GM12878 (cell line): ENCODE data around the gene IQCK. TPM values are rescaled to one million over a fixed set of nuclear protein-coding genes. Genes with fewer than 3 reads are reported as not detected.

ENCODE experiments used
- ATAC-seq: fragments of 200-7000 bp; cut with Tn5 transposase; 3 replicates; pipeline ENCODE4 v1.9.1; 2020; ENCODE audit warnings: mild to moderate bottlenecking, moderate library complexity
- BruUV-seq: library from RNA; stranded (reverse); fragments of 400-500 nt; replicated peaks from 2 replicates; lab custom pipeline; 2021; lab: Mats Ljungman, UMichigan
- CTCF ChIA-PET: fragments of 300-600 bp; sonication (Branson Sonifier 250); formaldehyde crosslinking; extraction: SDS; loops from one replicate; lab custom pipeline; 2021; ENCODE audit warnings: inconsistent platforms; lab: Yijun Ruan, JAX
- POLR2A ChIA-PET: fragments of 350-600 bp; formaldehyde crosslinking; extraction: SDS; loops from one replicate; lab custom pipeline; 2021; ENCODE audit warnings: inconsistent platforms; lab: Charles Lee
- RAD21 ChIA-PET: fragments of 300-600 bp; sonication (Branson Sonifier 250); formaldehyde crosslinking; loops from one replicate; lab custom pipeline; 2023; ENCODE audit warnings: antibody characterized with exemption; ENCODE audit not compliant: unreplicated experiment; lab: Charles Lee
- SMC1A ChIA-PET: fragments of 300-600 bp; sonication (Branson Sonifier 250); formaldehyde crosslinking; loops from one replicate; lab custom pipeline; 2023; ENCODE audit not compliant: unreplicated experiment, uncharacterized antibody; lab: Charles Lee
- DNase-seq: peaks from one replicate; pipeline ENCODE4 v3.0.0-alpha.2; 2011; ENCODE audit warnings: low read depth, low spot score
- FAIRE-seq: peaks from 3 replicates; lab custom pipeline; 2011; peaks lifted over from hg19 to GRCh38; lab: Jason Lieb, UNC
- H2AFZ ChIP-seq: 2 replicates; pipeline ENCODE4 v1.6.0; 2011; ENCODE audit warnings: low read depth, low read length, control low read depth; ENCODE audit not compliant: control insufficient read depth
- H3K27ac ChIP-seq: 2 replicates; pipeline ENCODE4 v1.5.1; 2011; ENCODE audit warnings: control low read depth; ENCODE audit not compliant: control insufficient read depth, insufficient read depth
- H3K27me3 ChIP-seq, 2 experiments: replicated peaks in 1 of 2; 2 replicates each; pipeline versions ENCODE4 v1.6.0 to v1.6.1; 2011; ENCODE audit warnings: low read length in 1 of 2; ENCODE audit not compliant: control insufficient read depth in 2 of 2, insufficient read depth in 2 of 2
- H3K36me3 ChIP-seq, 2 experiments: 2 replicates each; pipeline ENCODE4 v1.5.1; 2011; ENCODE audit warnings: low read length in 1 of 2; ENCODE audit not compliant: control insufficient read depth in 2 of 2, insufficient read depth in 2 of 2
- H3K4me1 ChIP-seq: 2 replicates; pipeline ENCODE4 v1.6.1; 2011; ENCODE audit warnings: mild to moderate bottlenecking, low read length, moderate library complexity, mixed read lengths; ENCODE audit not compliant: control insufficient read depth, insufficient read depth
- H3K4me2 ChIP-seq: 2 replicates; pipeline ENCODE4 v1.6.0; 2011; ENCODE audit warnings: control low read depth; ENCODE audit not compliant: control insufficient read depth, insufficient read depth
- H3K4me3 ChIP-seq: fragments of 200-600 bp; sonication (generic); 2 replicates; pipeline ENCODE4 v1.5.1; 2016
- H3K79me2 ChIP-seq: 2 replicates; pipeline ENCODE4 v1.6.0; 2011; ENCODE audit warnings: low read length; ENCODE audit not compliant: control insufficient read depth, insufficient read depth
- H3K9ac ChIP-seq: 2 replicates; pipeline ENCODE4 v1.8.0; 2011; ENCODE audit warnings: low read length, control low read depth, mixed read lengths; ENCODE audit not compliant: control insufficient read depth, insufficient read depth
- H3K9me3 ChIP-seq: replicated peaks from 3 replicates; pipeline ENCODE4 v1.5.1; 2011; ENCODE audit warnings: mild to moderate bottlenecking, low read length; ENCODE audit not compliant: control insufficient read depth, insufficient read depth
- H4K20me1 ChIP-seq: 2 replicates; pipeline ENCODE4 v1.6.0; 2011; ENCODE audit not compliant: control insufficient read depth, insufficient read depth
- ATF2 ChIP-seq: IDR thresholded peaks from 2 replicates; pipeline ENCODE4 v1.6.1; 2012; ENCODE audit warnings: low read length, inconsistent platforms
- BRCA1 ChIP-seq: IDR thresholded peaks from 2 replicates; pipeline ENCODE4 v1.6.1; 2011; ENCODE audit warnings: low read depth, low read length, improper control_type of control experiment
- FOXK2 ChIP-seq: fragments of 450-650 bp; IDR thresholded peaks from 2 replicates; pipeline ENCODE4 v1.6.1; 2017; ENCODE audit warnings: mild to moderate bottlenecking, moderate library complexity
- GATAD2B ChIP-seq: fragments of 450-650 bp; conservative IDR thresholded peaks from 2 replicates; pipeline ENCODE4 v1.6.1; 2017; ENCODE audit warnings: low read depth, mild to moderate bottlenecking, moderate library complexity
- JUND ChIP-seq: IDR thresholded peaks from 2 replicates; pipeline ENCODE4 v1.6.1; 2012; ENCODE audit warnings: low read depth, mild to moderate bottlenecking, low read length, improper control_type of control experiment, moderate library complexity
- MYB ChIP-seq: fragments of 150-350 bp; IDR thresholded peaks from 2 replicates; pipeline ENCODE4 v1.6.1; 2014; ENCODE audit warnings: mild to moderate bottlenecking, low read depth, low read length, borderline replicate concordance
- NR2C1 ChIP-seq: fragments of 450-650 bp; IDR thresholded peaks from 2 replicates; pipeline ENCODE4 v1.6.1; 2017; ENCODE audit warnings: antibody characterized with exemption, mild to moderate bottlenecking, moderate library complexity
- POLR2AphosphoS5 ChIP-seq: IDR thresholded peaks from 2 replicates; pipeline ENCODE4 v1.6.1; 2011; ENCODE audit warnings: mild to moderate bottlenecking, low read length, inconsistent platforms
- RAD21 ChIP-seq: IDR thresholded peaks from 2 replicates; pipeline ENCODE4 v1.6.1; 2011; ENCODE audit warnings: mild to moderate bottlenecking, low read depth, low read length, moderate library complexity; ENCODE audit not compliant: insufficient read depth
- RFX5 ChIP-seq: IDR thresholded peaks from 2 replicates; pipeline ENCODE4 v1.6.1; 2011; ENCODE audit warnings: low read depth, low read length, improper control_type of control experiment
- RUNX3 ChIP-seq: IDR thresholded peaks from 2 replicates; pipeline ENCODE4 v1.6.1; 2012; ENCODE audit warnings: low read length, inconsistent platforms
- SMARCA5 ChIP-seq: fragments of 450-650 bp; IDR thresholded peaks from 2 replicates; pipeline ENCODE4 v1.6.1; 2017; ENCODE audit warnings: mild to moderate bottlenecking
- SP1 ChIP-seq: IDR thresholded peaks from one replicate; pipeline ENCODE4 v1.6.1; 2011; ENCODE audit warnings: low read depth, low read length
- STAT3 ChIP-seq: IDR thresholded peaks from 2 replicates; pipeline ENCODE4 v1.6.1; 2011; ENCODE audit warnings: low read depth, low read length, improper control_type of control experiment
- ZNF217 ChIP-seq: fragments of 450-650 bp; IDR thresholded peaks from 2 replicates; pipeline ENCODE4 v1.6.1; 2017; ENCODE audit warnings: antibody characterized with exemption, mild to moderate bottlenecking
- ZNF24 ChIP-seq: fragments of 450-650 bp; IDR thresholded peaks from 2 replicates; pipeline ENCODE4 v1.6.1; 2017; ENCODE audit warnings: antibody characterized with exemption, mild to moderate bottlenecking
- ZNF274 ChIP-seq: IDR thresholded peaks from one replicate; pipeline ENCODE4 v1.8.0; 2011; ENCODE audit not compliant: insufficient read length, insufficient read depth
- ZNF622 ChIP-seq: fragments of 450-650 bp; IDR thresholded peaks from 2 replicates; pipeline ENCODE4 v1.6.1; 2017; ENCODE audit warnings: mild to moderate bottlenecking, inconsistent platforms
- WGBS: methylation state at CpG from one replicate; pipeline ENCODE4 v1.1.6; 2016; ENCODE audit warnings: low lambda C conversion rate; ENCODE audit not compliant: insufficient replicate concordance, insufficient coverage; ENCODE audit errors: missing lambda C conversion rate; 5-methylcytosine and 5-hydroxymethylcytosine counted together
- in situ Hi-C: fragments of 300-500 bp; cut with MboI; formaldehyde crosslinking; loops from 9 replicates; pipeline ENCODE4 v1.14.3; 2018; ENCODE audit warnings: mixed read lengths
- intact Hi-C: fragments of 100-400 bp; cut with micrococcal nuclease; formaldehyde crosslinking; loops from one replicate; pipeline ENCODE4 v1.14.2; 2022; ENCODE audit not compliant: unreplicated experiment
- polyA plus RNA-seq, 11 experiments: library from polyadenylated mRNA; depleted of rRNA in 4 of 11; unstranded in 6 of 11; stranded (reverse) in 5 of 11; fragments of >200 nt; fragmentation: Nextera tagmentation in 4 of 11; fragmentation: Illumina TruSeq in 1 of 11; extraction: Ambion mirVana in 4 of 11; extraction: Trizol in 1 of 11; gene quantifications; 1 replicate in 1 of 11; 2 replicates in 10 of 11; pipeline versions ENCODE4 v1.2.1 to v1.2.3, GENCODE V29; 2011 to 2016; ENCODE audit warnings: inconsistent platforms in 2 of 11, missing spikeins in 2 of 11, low read depth in 1 of 11
- total RNA-seq, 4 experiments: library from RNA; depleted of rRNA in 3 of 4; stranded (reverse); fragments of >200 nt in 3 of 4; fragmentation: Illumina TruSeq in 1 of 4; extraction: Trizol in 1 of 4; gene quantifications; 2 replicates each; pipeline versions ENCODE4 v1.2.1 to v1.2.3, GENCODE V29; 2013 to 2021
- TF ChIP-seq, protein P1 (sequence below): IDR thresholded peaks from 2 replicates; pipeline ENCODE4 v1.6.1; 2012; ENCODE audit warnings: improper control_type of control experiment, low read depth, low read length; ENCODE audit not compliant: insufficient replicate concordance

Gene IQCK
- total and polyA plus RNA-seq, 10 of the 15 experiments (the other 5 are each of a cell fraction or from before 2014, with no cell fraction given) = 1.0 to 4.2 (median 2.4) TPM

DNA sequence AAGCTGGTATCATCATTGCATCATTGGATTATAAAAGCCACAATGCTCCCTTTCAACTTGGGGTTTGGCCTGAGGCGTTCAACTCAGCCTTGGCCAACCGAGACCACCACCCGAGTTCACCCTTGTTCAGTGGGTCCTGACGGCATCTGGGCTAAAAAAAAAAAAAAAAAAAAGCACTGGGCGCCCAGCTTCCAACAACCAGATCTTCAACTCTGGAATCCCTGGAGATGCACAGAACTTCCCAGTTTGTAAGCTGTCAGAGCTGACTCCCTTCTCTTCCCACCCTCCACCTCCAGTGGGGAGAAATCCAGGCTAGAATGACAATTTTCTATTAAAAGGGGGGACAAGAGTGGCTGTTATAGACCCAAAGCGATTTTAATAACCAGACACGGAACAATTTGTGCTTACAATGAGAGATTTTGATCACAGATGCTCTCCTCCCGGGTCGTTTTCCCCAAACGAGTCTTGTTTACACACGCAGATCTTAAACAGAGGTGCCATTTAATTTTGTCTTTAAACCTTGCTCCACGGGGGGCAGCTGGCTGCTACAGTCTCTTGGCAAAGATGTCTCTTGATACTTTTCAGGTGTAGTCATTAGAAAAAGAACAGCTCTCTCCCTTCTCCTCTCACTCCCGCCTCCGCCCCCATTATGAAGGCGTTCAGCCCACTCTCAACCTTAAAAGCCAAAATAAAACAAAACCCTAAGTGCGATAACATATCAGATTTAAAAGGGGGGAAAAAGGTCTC is 139.7 kb downstream of the IQCK start:
- CTCF ChIA-PET = no interaction called here
- TF ChIP-seq GATAD2B (no peak), NR2C1 (no peak), STAT3 (no peak), ZNF274 (no peak), RAD21 (no peak), FOXK2 (no peak), SP1 (no peak), BRCA1 (no peak), RFX5 (no peak), JUND (no peak), ZNF24 (no peak), ZNF622 (no peak), SMARCA5 (no peak), POLR2AphosphoS5 (no peak), MYB (no peak), ATF2 (no peak), ZNF217 (no peak), RUNX3 (no peak)
- TF ChIP-seq, protein P1, sequence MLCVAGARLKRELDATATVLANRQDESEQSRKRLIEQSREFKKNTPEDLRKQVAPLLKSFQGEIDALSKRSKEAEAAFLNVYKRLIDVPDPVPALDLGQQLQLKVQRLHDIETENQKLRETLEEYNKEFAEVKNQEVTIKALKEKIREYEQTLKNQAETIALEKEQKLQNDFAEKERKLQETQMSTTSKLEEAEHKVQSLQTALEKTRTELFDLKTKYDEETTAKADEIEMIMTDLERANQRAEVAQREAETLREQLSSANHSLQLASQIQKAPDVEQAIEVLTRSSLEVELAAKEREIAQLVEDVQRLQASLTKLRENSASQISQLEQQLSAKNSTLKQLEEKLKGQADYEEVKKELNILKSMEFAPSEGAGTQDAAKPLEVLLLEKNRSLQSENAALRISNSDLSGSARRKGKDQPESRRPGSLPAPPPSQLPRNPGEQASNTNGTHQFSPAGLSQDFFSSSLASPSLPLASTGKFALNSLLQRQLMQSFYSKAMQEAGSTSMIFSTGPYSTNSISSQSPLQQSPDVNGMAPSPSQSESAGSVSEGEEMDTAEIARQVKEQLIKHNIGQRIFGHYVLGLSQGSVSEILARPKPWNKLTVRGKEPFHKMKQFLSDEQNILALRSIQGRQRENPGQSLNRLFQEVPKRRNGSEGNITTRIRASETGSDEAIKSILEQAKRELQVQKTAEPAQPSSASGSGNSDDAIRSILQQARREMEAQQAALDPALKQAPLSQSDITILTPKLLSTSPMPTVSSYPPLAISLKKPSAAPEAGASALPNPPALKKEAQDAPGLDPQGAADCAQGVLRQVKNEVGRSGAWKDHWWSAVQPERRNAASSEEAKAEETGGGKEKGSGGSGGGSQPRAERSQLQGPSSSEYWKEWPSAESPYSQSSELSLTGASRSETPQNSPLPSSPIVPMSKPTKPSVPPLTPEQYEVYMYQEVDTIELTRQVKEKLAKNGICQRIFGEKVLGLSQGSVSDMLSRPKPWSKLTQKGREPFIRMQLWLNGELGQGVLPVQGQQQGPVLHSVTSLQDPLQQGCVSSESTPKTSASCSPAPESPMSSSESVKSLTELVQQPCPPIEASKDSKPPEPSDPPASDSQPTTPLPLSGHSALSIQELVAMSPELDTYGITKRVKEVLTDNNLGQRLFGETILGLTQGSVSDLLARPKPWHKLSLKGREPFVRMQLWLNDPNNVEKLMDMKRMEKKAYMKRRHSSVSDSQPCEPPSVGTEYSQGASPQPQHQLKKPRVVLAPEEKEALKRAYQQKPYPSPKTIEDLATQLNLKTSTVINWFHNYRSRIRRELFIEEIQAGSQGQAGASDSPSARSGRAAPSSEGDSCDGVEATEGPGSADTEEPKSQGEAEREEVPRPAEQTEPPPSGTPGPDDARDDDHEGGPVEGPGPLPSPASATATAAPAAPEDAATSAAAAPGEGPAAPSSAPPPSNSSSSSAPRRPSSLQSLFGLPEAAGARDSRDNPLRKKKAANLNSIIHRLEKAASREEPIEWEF = no peak
- 34% methylated on average over 15 of the region's 16 CpGs for WGBS
- Histone ChIP-seq H3K27ac (no peak overlapping the region), H2AFZ (no peak overlapping the region), H3K4me3 (no peak overlapping the region), H3K4me1 (no peaks in the 10 kb centered on the region), H3K9me3 (no peaks in the 10 kb centered on the region), H3K79me2 (no peaks in the 10 kb centered on the region), H3K27me3 (no peaks in the 10 kb centered on the region), H4K20me1 (no peaks in the 10 kb centered on the region), H3K4me2 (no peak overlapping the region), H3K36me3 (no peaks in the 10 kb centered on the region), H3K9ac (no peak overlapping the region)
- DNase-seq (no peak), ATAC-seq (no peak), FAIRE-seq (no peak)
- BruUV-seq = no TSS peak
- RAD21 ChIA-PET = interaction anchor here (1.0 to 1.2 kb wide), 2 partner anchors 22 to 443 kb away, joined by 3 read pairs; no protein-coding TSS in a partner anchor
- SMC1A ChIA-PET = interaction anchor here (1.3 kb wide), 1 partner anchor 13 kb away, joined by 4 read pairs; no protein-coding TSS in a partner anchor
- POLR2A ChIA-PET = no interaction called here
- intact Hi-C loops (loop anchor here (10.0 kb wide), 1 partner anchor 53 kb away; no protein-coding TSS in a partner anchor), in situ Hi-C loops (no loop called here)
